Measurements from ENCODE around the gene ASB2.
A peak's percentile ranks its signal among the peaks of the same experiment; 100 is the strongest.

Gene ASB2

DNA sequence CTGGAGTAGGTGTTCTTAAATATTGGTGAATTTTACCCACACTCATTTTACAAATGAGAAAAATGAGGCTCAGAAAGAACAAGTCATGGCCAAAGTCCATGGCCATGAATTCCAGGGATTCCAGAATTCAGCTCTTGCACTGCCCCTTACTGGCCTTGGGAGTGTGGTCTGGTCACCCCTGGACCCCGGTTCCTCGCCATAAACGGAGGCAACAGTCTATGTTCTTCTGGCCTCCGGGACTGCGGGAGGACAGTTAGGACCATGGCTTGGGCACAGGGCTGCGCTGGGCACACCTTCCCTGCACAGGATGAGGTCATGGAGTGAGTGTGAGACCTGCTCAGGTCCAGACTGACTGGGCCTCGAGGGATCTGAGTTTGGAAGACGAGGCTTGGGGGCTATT lies 27.6 kb upstream of the ASB2 start:
- DNase-seq: no peak
- in situ Hi-C loops (cut with HindIII; ENCODE audit: low pct_ligation_motif_present, low pct_unique_long_range_greater_than_20kb, low sequenced_read_pairs): no loop called here

DNA sequence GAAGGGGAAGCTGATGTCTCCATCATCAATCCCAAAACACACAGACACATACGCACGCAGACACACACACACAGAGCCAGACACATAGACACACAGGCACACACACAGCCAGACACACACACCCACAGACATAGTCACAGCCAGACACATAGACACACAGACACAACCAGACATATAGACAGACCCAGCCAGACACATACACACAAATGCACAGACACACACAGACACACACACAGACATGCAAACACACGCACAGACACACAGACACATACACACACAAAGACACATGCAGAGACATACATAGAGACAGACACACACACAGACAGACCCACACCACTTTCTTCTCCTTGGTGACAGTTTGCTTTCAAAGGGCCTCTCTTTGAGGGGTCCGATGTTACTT lies 27.0 kb upstream of the ASB2 start:
- DNase-seq: no peak
- in situ Hi-C loops (cut with HindIII; ENCODE audit: low pct_ligation_motif_present, low pct_unique_long_range_greater_than_20kb, low sequenced_read_pairs): no loop called here

DNA sequence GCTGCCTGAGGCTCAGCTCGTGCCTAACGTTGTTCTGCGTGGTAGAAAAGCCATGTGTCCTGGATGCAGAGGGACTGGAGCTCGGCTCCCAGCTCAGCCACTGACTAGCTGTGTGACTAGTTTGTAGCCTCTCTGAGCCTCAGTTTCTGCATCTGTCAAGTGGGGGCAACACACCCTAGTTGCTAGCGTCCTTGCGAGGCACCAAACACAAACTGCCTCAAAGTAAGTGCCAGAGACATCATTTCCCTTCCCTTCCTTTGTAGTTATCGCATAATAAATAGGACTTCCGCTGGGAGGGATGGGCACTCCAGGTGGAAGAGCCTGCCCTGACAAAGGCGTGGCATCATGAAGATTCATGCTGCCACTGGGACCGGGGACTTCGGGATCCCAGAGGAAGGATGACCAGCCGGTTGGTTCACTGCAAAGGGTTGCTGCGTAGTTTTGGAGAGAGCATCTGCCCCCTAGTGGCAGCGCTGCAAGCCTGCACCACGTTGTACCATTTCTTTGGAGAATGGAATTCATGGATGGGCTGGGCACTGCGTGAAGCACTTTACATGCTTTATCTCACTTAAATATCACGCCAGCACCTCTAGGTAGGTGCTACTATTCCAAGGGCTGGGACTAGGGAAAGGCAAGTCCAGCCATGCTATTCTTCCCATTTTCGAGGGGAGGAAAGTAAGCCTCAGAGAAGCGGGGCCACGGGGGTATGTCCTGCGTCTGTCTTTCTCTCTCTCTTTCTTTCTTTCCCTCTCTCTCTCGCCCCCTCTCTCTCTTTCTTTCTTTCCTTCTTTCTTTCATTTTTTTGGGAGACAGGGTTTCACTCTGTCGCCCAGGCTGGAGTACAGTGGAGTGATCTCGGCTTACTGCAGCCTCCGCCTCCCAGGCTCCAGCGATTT lies 25.4 kb upstream of the ASB2 start:
- peak; percentile 75 for DNase-seq
- in situ Hi-C loops (cut with HindIII; ENCODE audit: low pct_ligation_motif_present, low pct_unique_long_range_greater_than_20kb, low sequenced_read_pairs): no loop called here

DNA sequence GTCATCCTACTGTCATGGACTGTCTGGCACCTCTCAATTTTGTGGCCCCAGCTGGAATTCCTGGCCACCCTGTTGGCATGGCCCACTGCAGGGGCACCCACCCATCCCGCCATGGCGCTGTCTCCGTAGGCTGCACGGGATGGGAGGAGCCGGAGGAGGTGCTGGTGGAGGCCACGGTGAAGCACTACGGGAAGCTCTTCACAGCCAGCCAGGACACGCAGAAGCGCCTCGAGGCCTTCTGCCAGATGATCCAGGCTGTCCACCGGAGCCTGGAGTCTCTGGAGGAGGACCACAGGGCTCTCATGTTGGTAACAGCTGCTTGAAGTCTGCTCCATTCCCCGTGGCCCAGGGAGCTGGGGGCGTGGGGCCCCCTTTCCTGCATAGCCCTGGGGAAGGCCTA lies 24.6 kb upstream of the ASB2 start:
- DNase-seq: no peak

DNA sequence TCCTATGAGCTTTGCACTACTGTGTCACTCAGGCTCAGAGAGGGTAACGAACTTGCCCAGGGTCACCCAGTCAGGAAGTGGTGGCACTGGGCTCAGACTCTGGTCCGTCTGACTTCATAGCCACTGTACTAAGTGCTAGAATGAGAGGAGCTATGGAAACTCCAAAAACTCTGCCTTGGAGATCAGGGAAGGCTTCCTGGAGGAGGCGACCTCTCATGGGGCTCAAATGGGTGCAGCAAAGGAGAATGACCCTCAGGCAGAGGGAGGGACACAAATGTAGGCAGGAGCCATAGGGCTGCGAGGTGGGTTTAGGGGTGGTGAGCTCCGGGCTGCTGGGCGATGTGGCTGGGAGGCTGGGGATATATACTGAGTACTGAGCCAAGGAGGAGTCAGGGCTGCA lies 23.9 kb upstream of the ASB2 start:
- in situ Hi-C loops (cut with HindIII; ENCODE audit: low pct_ligation_motif_present, low pct_unique_long_range_greater_than_20kb, low sequenced_read_pairs): no loop called here
- no peak for DNase-seq

More for the DNA sequence above, 24.6 kb upstream of the ASB2 start:
- in situ Hi-C loops (cut with HindIII; ENCODE audit: low pct_ligation_motif_present, low pct_unique_long_range_greater_than_20kb, low sequenced_read_pairs): no loop called here

DNA sequence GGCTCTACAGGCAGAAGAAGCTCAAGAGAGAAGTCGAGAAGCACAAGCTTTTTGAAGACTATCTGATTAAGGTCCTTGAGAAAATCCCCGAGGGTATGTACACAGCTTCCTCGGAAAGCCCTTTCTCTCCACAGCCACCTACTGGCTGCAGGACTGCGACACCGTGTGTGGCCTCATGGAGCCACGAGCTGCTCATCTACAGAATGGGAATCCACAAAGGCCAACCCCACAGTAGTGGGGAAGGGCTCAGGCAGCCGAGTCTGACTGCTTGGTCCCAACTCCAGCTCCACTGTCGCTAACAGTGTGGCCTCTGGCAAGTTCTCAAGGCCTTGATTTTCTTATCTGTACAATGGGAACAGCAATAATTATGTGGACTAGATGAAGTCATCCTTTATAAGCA lies 23.2 kb upstream of the ASB2 start:
- no peak for DNase-seq
- in situ Hi-C loops (cut with HindIII; ENCODE audit: low pct_ligation_motif_present, low pct_unique_long_range_greater_than_20kb, low sequenced_read_pairs): no loop called here

DNA sequence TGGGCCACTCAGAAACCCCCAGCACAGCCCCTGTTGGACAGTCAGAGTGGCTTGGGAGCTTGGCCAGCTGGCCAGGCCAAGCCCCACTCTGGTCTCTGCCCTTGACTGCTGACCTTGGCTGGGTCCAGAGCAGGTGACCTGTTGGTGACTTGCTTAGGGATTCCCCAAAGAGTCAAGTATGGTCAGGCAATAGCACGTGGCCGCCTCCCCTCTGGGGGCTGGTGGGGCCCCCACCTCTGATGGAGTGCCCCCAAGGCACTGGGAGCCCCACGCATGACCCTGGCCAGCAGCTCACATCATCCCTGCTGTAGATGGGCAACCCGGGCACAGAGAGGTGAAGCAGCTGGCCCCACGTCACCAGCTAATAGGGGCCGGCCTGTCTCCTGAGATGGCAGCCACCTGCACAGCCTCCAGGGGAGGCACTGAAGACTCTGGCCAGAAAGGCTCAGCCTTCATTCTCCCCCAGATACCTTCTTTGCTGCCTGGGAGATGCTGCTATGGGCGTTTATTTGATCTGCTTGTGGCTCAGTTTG lies 22.6 kb upstream of the ASB2 start:
- DNase-seq: no peak
- in situ Hi-C loops (cut with HindIII; ENCODE audit: low pct_ligation_motif_present, low pct_unique_long_range_greater_than_20kb, low sequenced_read_pairs): no loop called here

DNA sequence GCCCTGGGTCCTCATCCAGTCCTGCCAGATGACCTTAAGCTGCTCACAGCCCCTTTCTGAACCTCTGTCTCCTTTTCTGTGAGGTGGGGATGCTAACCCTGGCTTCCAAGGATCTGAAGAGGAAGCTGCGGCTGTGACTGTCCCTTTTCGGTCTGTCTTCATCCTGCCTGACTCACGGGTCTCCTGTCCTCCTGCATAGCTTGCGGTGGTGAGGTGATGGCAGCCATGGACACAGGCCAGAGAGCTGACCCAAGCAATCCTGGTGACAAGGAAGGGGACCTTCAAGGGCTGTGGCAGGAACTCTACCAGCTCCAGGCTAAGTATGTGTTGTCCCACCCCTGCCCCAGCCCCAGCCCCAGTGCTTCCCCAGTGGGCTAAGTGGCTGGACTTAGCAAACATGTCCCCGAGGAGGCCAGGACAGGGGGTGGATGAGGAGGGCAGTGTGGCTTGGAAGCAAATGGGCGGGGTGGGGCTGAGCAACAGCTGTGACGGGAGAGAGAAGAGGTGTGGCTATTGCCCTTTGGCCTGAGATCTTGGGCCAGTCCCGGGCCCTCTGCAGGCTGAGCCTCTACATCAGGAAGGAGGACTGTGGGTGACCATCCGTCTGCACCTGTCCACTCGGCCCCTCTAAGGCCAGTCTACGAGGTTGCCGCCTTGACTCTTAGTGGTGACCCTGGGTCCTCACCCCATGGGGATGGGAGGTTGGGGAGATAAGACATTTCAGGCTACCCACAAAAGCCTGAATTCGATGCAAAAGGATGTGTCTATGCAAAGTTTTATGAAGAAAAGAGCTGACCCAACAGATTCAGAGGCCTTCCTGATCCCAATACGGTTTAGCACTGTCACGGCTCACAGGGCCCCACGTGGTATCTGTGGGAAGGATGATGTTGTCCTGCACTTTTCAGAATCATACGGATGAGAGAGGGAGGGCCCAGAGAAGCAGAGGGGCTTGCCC lies 21.8 kb upstream of the ASB2 start:
- in situ Hi-C loops (cut with HindIII; ENCODE audit: low pct_ligation_motif_present, low pct_unique_long_range_greater_than_20kb, low sequenced_read_pairs): no loop called here
- DNase-seq: no peak

DNA sequence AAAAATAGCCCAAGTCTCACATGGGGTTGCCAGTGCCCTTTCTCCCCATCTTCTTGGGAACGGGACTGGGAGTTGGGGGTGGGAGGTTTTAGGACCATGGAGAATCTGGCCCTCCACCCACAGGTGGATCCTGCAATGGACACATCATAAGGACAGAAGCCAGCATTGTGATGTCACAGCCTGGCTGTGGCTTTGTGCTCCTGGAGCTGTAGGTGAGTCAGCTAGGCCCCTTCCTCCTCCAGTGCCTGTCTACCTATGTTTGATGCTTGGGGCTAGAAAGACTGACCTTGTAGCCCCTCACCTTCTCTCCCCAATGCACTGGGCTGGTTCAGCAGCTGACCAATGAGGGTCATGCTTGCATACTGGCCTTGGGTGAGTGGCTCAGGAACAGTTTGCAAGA lies 20.7 kb upstream of the ASB2 start, which contains the start of gene CCDC197:
Gene CCDC197 (plus strand): TSS at position 220 of the 400 bp plus-strand sequence. CDS start 831 bp downstream, outside the sequence.
- no peak for DNase-seq
- in situ Hi-C loops (cut with HindIII; ENCODE audit: low pct_ligation_motif_present, low pct_unique_long_range_greater_than_20kb, low sequenced_read_pairs): no loop called here

DNA sequence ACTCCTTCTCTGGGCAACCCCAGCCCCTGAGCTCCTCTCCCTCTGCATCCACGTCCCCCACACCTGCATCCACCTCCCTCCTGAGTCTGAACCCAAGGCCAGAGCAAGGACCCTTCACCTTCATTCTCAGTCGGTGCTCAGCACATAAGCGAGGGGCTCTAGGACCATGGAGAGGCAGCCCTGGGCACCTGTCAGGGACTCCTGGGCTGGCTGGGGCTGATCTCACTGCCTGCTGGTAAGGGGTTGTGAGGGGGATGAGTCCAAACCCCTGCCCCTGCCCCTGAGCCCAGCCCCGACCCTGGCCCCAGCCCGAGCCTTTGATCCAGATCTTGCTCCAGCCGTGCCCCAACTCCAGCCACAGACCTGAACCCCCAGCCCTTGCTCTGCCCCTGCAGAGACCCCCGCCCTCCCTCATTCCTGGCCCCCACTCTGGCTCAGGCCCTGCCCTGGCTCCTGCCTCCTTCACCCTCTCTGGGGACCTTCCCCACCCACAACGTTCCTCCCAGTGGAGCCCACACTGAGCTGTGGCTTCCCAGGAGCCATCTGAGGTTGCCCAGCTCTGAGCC lies 19.8 kb upstream of the ASB2 start:
- in situ Hi-C loops (cut with HindIII; ENCODE audit: low pct_ligation_motif_present, low pct_unique_long_range_greater_than_20kb, low sequenced_read_pairs): no loop called here
- DNase-seq: no peak

DNA sequence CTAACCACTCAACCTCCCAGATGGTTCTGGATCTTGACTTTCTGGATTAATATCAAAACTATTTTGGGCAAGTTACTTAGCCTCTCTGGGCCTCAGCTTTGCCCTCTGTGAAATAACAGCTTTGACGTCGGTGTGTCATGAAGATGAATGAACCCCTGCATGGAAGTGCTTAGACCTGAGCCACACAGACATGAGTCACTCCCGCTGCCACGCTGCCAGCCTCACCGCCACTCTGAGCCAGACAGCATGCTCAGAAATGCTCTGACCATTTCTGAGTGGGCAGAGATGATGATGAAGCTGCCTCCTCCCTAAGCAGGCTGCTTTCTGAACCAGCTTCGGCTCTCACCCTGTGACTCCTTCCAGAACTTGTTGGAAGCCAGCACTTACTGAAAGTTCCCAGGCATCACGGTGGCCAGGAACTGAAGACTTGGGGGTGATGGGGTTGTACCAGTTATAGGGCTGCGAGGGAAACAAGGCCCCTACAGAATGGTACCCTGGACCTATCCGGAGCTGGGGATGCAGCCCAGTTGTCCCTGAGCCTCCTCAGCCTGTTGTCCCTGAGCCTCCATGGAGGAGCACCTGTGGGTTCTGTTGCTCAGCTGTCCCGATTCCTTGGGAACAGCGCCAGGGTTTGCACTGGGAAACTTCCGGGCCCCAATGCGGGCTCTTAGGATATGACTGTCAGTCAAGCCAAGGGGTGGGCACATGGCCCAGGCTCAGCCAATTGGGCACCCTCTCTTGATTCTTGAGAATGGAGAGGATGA lies 18.7 kb upstream of the ASB2 start:
- DNase-seq: peak; percentile 81

DNA sequence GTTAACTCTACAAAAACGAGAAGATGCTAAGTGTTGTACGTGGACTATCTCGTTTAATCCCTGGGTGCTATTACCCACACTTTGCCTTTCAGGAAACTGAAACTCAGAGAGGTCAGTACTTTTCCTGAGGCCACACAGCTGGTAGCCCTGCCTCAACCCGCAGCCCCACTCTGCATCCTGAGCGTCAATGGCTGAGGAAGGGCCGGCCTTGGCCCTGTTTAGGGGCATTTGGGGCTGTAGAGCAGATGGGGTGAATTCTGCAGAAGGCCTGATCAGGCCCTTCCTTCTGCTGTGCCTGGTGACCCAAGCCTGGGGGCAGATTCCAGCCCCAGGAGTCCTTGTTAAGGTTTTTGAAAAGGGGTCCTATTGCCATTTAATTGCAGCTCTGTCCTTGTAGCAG lies 17.0 kb upstream of the ASB2 start:
- in situ Hi-C loops (cut with HindIII; ENCODE audit: low pct_ligation_motif_present, low pct_unique_long_range_greater_than_20kb, low sequenced_read_pairs): no loop called here
- no peak for DNase-seq

More for the DNA sequence above, 18.7 kb upstream of the ASB2 start:
- in situ Hi-C loops (cut with HindIII; ENCODE audit: low pct_ligation_motif_present, low pct_unique_long_range_greater_than_20kb, low sequenced_read_pairs): no loop called here

DNA sequence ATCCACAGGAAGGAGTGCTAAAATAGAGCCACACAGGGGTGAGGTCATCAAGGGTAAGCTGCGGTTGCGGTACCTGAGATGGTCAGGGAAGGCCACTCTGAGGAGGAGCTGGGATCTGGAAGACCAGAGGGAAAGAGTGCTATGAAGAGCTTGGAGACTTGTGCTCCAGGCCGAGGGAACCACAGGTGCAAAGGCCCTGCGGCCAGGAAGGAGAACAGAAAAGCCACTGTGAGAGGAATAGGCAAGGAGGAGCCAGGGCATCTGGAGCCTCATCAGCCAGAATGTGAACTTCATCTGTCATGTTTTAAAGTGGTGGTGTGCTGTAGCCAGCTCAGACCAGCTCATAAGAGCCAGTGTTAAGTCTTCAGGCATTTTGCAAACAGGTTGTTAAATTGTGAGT lies 15.3 kb upstream of the ASB2 start:
- no peak for DNase-seq
- in situ Hi-C loops (cut with HindIII; ENCODE audit: low pct_ligation_motif_present, low pct_unique_long_range_greater_than_20kb, low sequenced_read_pairs): no loop called here

DNA sequence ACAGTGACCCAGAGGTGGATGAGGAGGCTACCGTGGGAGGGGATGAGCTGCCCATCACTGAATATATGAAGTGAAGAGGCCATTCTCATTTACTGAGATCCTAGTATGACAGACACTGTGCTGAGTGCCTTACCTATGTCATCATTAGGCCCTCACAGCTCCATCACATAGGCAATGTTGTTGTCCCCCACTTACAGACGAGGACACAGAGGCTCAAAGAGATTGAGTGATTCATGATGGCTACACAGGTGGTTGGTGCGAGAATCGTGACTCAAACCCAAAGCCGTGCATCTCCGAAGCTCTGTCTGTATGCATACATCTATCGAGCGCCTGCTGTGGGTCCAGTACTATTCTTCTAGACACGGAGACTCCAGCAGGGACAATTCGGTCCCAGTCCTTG lies 14.8 kb upstream of the ASB2 start:
- no peak for DNase-seq
- in situ Hi-C loops (cut with HindIII; ENCODE audit: low pct_ligation_motif_present, low pct_unique_long_range_greater_than_20kb, low sequenced_read_pairs): no loop called here

DNA sequence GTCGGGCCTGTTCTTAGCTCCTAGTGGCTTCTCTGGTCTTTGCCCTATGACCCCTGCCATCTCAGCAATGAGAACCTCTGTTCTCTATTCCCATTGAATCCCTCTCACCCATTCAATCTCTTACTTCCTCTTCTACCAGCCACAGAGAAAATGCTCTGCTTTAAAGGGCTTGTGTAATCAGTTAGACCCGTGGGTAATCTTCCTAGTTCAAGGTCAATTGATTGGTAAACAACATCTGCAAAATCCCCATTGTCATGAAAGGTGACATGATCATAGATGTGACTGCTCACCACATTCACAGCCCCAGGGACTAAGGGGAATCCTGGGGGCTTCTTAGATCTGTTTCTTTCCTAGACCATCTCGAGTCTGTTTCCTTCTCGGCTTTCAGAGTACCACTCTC lies 13.6 kb upstream of the ASB2 start:
- in situ Hi-C loops (cut with HindIII; ENCODE audit: low pct_ligation_motif_present, low pct_unique_long_range_greater_than_20kb, low sequenced_read_pairs): no loop called here

DNA sequence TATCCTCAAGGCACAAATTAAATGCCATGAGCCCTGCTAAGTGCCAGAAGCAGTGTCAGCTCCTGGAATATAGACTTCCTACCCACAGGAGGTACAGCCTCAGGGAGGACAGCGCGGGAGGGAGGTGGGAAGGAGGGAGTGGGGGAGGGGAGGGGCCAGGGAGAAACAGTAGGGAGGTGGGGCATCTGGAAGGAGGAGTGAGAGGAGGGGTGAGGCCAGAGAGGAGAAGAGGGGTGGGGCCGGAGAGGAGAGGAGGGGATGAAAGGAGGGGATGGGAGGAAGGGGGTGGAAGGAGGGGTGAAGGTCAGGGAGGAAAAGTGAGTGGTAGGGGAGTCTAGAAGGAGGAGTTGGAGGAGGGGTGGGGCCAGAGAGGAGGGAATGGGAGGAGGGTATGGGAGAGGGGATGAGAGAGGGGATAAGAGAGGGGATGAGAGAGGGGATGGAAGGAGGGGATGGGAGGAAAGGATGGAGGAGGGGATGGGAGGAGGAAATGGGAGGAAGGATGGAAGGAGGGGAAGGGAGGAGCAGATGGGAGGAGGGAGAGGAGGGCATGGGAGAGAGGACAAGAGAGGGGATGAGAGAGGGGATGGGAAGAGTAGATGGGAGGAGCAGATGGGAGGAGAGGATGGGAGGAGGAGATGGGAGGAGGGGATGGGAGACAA lies 11.6 kb upstream of the ASB2 start:
- in situ Hi-C loops (cut with HindIII; ENCODE audit: low pct_ligation_motif_present, low pct_unique_long_range_greater_than_20kb, low sequenced_read_pairs): no loop called here

More for the DNA sequence above, 13.6 kb upstream of the ASB2 start:
- DNase-seq: no peak

DNA sequence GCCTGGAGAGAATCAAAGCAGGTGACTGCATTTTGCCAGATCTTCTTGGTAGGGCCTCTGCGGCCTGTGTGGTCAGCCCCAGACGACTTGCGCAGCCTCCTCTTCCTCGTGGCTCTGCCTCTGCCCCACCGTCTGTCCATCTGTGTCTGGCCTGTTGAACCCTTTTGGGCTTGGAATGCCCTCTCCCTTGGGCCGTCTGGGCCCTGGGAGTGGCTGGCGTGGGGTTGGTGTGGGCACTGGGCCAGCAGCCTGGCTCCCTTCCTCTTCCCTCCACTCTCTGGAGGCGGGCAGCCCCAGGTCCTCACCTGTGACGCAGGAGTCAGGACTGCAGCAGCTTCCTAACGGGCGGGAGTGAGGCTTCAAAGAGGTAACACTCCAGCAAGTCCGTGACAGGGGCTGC lies 11.0 kb upstream of the ASB2 start:
- in situ Hi-C loops (cut with HindIII; ENCODE audit: low pct_ligation_motif_present, low pct_unique_long_range_greater_than_20kb, low sequenced_read_pairs): no loop called here
- DNase-seq: no peak

More for the DNA sequence above, 11.6 kb upstream of the ASB2 start:
- no peak for DNase-seq

DNA sequence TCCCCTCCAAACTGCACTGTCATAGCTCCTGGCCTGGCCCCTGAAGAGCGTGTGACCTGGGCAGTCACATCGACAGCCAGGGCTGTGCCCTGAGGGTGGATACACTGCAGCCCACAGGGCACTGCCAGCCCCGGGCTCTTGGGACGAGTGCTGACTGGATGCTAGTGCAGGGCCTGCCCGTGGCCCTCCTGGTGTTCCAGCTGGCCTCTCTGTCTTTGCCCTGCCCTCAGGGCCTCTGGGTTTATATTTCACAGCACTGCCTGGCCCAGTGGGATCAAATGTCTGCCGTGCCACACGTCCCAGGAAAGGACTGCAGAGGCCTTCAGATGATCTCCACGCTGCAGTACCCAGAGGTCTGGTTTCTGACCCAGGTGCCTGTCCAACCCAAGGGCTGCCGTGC lies 10.6 kb upstream of the ASB2 start:
- DNase-seq: no peak

More for the DNA sequence above, 10.6 kb upstream of the ASB2 start:
- in situ Hi-C loops (cut with HindIII; ENCODE audit: low pct_ligation_motif_present, low pct_unique_long_range_greater_than_20kb, low sequenced_read_pairs): no loop called here

All from ACHN (cell line).